SK-N-SH (cell line): ENCODE results near the gene FAM3B.

ENCODE experiments used
- POLR2AphosphoS5 ChIP-seq: IDR thresholded peaks from 2 replicates; pipeline ENCODE4 v1.6.1; 2012; ENCODE audit warnings: low read depth, low read length
- TF ChIP-seq, protein P1 (sequence below): fragments of 200-600 bp; sonication (generic); IDR thresholded peaks from 2 replicates; pipeline ENCODE4 v1.6.1; 2017; ENCODE audit warnings: antibody characterized with exemption, mild to moderate bottlenecking, moderate library complexity

DNA sequence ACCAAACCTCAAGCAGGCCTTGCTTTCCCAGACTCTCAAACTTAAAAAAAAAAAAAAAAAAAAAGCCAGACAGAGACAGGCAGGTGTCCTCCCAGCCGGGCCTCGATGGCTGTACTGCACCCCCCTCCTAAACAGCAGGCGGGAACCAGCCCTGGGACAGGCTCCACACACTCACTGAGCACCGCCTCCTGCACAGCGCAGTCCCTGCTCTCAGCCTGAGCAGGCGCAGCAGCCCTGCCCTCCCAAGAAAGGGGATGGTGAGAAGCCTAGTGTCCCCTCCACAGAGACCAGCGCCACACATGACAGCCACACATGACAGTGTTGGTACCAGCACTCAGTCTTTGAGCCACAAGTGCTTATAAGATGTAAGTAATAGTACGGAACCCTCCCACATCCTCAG, 57.2 kb downstream of the FAM3B start:
- TF ChIP-seq, protein P1, sequence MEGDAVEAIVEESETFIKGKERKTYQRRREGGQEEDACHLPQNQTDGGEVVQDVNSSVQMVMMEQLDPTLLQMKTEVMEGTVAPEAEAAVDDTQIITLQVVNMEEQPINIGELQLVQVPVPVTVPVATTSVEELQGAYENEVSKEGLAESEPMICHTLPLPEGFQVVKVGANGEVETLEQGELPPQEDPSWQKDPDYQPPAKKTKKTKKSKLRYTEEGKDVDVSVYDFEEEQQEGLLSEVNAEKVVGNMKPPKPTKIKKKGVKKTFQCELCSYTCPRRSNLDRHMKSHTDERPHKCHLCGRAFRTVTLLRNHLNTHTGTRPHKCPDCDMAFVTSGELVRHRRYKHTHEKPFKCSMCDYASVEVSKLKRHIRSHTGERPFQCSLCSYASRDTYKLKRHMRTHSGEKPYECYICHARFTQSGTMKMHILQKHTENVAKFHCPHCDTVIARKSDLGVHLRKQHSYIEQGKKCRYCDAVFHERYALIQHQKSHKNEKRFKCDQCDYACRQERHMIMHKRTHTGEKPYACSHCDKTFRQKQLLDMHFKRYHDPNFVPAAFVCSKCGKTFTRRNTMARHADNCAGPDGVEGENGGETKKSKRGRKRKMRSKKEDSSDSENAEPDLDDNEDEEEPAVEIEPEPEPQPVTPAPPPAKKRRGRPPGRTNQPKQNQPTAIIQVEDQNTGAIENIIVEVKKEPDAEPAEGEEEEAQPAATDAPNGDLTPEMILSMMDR, result no peak
- TF ChIP-seq POLR2AphosphoS5, result no peak
